HepG2 (cell line): ENCODE data around the gene SKIC2. TPM values are rescaled to one million over a fixed set of nuclear protein-coding genes. Genes with fewer than 3 reads are reported as not detected.

Source experiments
- BATF2 ChIP-seq: sonication (generic); formaldehyde crosslinking; IDR thresholded peaks from 2 replicates; pipeline ENCODE4 v1.8.0; 2022; ENCODE audit warnings: mild to moderate bottlenecking, missing genetic modification reagents, moderate library complexity
- DRAP1 ChIP-seq: IDR thresholded peaks from 2 replicates; pipeline ENCODE4 v1.6.1; 2016; ENCODE audit warnings: missing genetic modification reagents, missing compliant biosample characterization
- ETV6 ChIP-seq: sonication (generic); formaldehyde crosslinking; conservative IDR thresholded peaks from 2 replicates; pipeline ENCODE4 v1.4.0; 2020; ENCODE audit warnings: missing genetic modification reagents
- JUN ChIP-seq: sonication (generic); formaldehyde crosslinking; IDR thresholded peaks from 2 replicates; pipeline ENCODE4 v1.4.0; 2020; ENCODE audit warnings: mild to moderate bottlenecking, missing genetic modification reagents
- KAT8 ChIP-seq: IDR thresholded peaks from 2 replicates; pipeline ENCODE4 v1.6.1; 2016; ENCODE audit warnings: missing genetic modification reagents, missing compliant biosample characterization
- MIXL1 ChIP-seq: IDR thresholded peaks from 2 replicates; pipeline ENCODE4 v1.6.1; 2016
- NCOA1 ChIP-seq: sonication (generic); formaldehyde crosslinking; IDR thresholded peaks from 2 replicates; pipeline ENCODE4 v1.9.0; 2021; ENCODE audit warnings: missing genetic modification reagents
- NR2F1 ChIP-seq, 2 experiments: fragments of 450-650 bp in 1 of 2; formaldehyde crosslinking in 1 of 2; IDR thresholded peaks; 2 replicates each; pipeline versions ENCODE4 v1.5.0 to v1.6.1; 2016 to 2020; ENCODE audit warnings: mild to moderate bottlenecking in 1 of 2, missing compliant biosample characterization in 1 of 2, missing genetic modification reagents in 1 of 2, moderate library complexity in 1 of 2
- POLR2G ChIP-seq: fragments of 200-400 bp; formaldehyde crosslinking; IDR thresholded peaks from 2 replicates; pipeline ENCODE4 v1.6.1; 2018; ENCODE audit warnings: mild to moderate bottlenecking, low read depth, low read length, moderate library complexity
- USF2 ChIP-seq, 2 experiments: sonication (generic) in 1 of 2; formaldehyde crosslinking in 1 of 2; IDR thresholded peaks; 2 replicates each; pipeline versions ENCODE4 v1.5.1 to v1.6.1; 2011 to 2020; ENCODE audit warnings: borderline replicate concordance in 1 of 2, low read depth in 1 of 2, low read length in 1 of 2, mild to moderate bottlenecking in 1 of 2, missing genetic modification reagents in 1 of 2, moderate library complexity in 1 of 2
- ZFP90 ChIP-seq: sonication (generic); formaldehyde crosslinking; IDR thresholded peaks from 2 replicates; pipeline ENCODE4 v1.8.0; 2022; ENCODE audit warnings: missing genetic modification reagents, mild to moderate bottlenecking, inconsistent platforms, borderline replicate concordance
- ZMYM2 ChIP-seq: sonication (generic); formaldehyde crosslinking; IDR thresholded peaks from 2 replicates; pipeline ENCODE4 v1.8.0; 2022; ENCODE audit warnings: mild to moderate bottlenecking, missing genetic modification reagents
- ZNF101 ChIP-seq: sonication (generic); formaldehyde crosslinking; IDR thresholded peaks from 2 replicates; pipeline ENCODE4 v1.4.0; 2020; ENCODE audit warnings: mild to moderate bottlenecking, low read depth, missing genetic modification reagents, borderline replicate concordance
- ZNF180 ChIP-seq: sonication (generic); formaldehyde crosslinking; IDR thresholded peaks from 2 replicates; pipeline ENCODE4 v1.4.0; 2020; ENCODE audit warnings: low read depth, missing genetic modification reagents, borderline replicate concordance
- ZNF264 ChIP-seq: sonication (generic); formaldehyde crosslinking; IDR thresholded peaks from 2 replicates; pipeline ENCODE4 v1.4.0; 2020; ENCODE audit warnings: missing genetic modification reagents
- ZNF333 ChIP-seq: sonication (generic); formaldehyde crosslinking; IDR thresholded peaks from 2 replicates; pipeline ENCODE4 v1.4.0; 2020; ENCODE audit warnings: mild to moderate bottlenecking, missing genetic modification reagents, borderline replicate concordance
- ZNF362 ChIP-seq: sonication (generic); formaldehyde crosslinking; IDR thresholded peaks from 2 replicates; pipeline ENCODE4 v1.4.0; 2020; ENCODE audit warnings: missing genetic modification reagents, mild to moderate bottlenecking, borderline replicate concordance
- ZNF468 ChIP-seq: sonication (generic); formaldehyde crosslinking; IDR thresholded peaks from 2 replicates; pipeline ENCODE4 v1.8.0; 2022; ENCODE audit warnings: mild to moderate bottlenecking, moderate library complexity, missing genetic modification reagents
- ZNF547 ChIP-seq: sonication (generic); formaldehyde crosslinking; IDR thresholded peaks from 2 replicates; pipeline ENCODE4 v1.5.1; 2020; ENCODE audit warnings: mild to moderate bottlenecking, missing genetic modification reagents
- ZNF597 ChIP-seq: sonication (generic); formaldehyde crosslinking; IDR thresholded peaks from 2 replicates; pipeline ENCODE4 v1.5.0; 2020; ENCODE audit warnings: missing genetic modification reagents
- ZNF747 ChIP-seq: sonication (generic); formaldehyde crosslinking; IDR thresholded peaks from 2 replicates; pipeline ENCODE4 v1.8.1; 2023; ENCODE audit warnings: missing genetic modification reagents, mild to moderate bottlenecking, borderline replicate concordance
- ZNF75D ChIP-seq: sonication (generic); formaldehyde crosslinking; IDR thresholded peaks from 2 replicates; pipeline ENCODE4 v1.8.1; 2023; ENCODE audit warnings: missing genetic modification reagents, mild to moderate bottlenecking, borderline replicate concordance
- ZSCAN25 ChIP-seq: sonication (generic); formaldehyde crosslinking; IDR thresholded peaks from 2 replicates; pipeline ENCODE4 v1.8.0; 2022; ENCODE audit warnings: mild to moderate bottlenecking, missing genetic modification reagents
- polyA plus RNA-seq, 8 experiments: library from polyadenylated mRNA; depleted of rRNA in 3 of 8; stranded (reverse) in 7 of 8; unstranded in 1 of 8; fragments of >200 nt; fragmentation: Illumina TruSeq in 4 of 8; extraction: Trizol in 4 of 8; gene quantifications; 2 replicates each; pipeline versions ENCODE4 v1.2.1 to v1.2.3, GENCODE V29; 2011 to 2016; ENCODE audit warnings: low read depth in 4 of 8, missing spikeins in 1 of 8, mixed read lengths in 1 of 8; ENCODE audit not compliant: insufficient read depth in 1 of 8
- total RNA-seq, 5 experiments: library from RNA; depleted of rRNA; stranded (reverse); fragments of >200 nt; fragmentation: Illumina TruSeq; extraction: Trizol; gene quantifications; 2 replicates each; pipeline ENCODE4 v1.2.3, GENCODE V29; 2016; ENCODE audit warnings: low read depth in 1 of 5

Gene SKIC2
- total and polyA plus RNA-seq, 2 of the 13 experiments (the other 11 are each of a cell fraction or from before 2014, with no cell fraction given): 67.1 to 68.4 TPM

- TF ChIP-seq USF2 (IDR thresholded peaks at IDR 0.05; ENCODE audit: low read depth, low read length) (no peak), USF2 (CRISPR knock-in tag; IDR thresholded peaks at IDR 0.05; ENCODE audit: borderline replicate concordance) (no peak; the same call in 1 of the 2 replicates), ZNF101 (CRISPR knock-in tag) (no peak), ZNF264 (CRISPR knock-in tag) (peak; percentile 91), JUN (CRISPR knock-in tag) (no peak), ZNF747 (CRISPR knock-in tag) (peak; percentile 93; the same call in 1 of the 2 replicates), ZNF597 (CRISPR knock-in tag) (no peak), ZSCAN25 (peak; percentile 75; the same call in 1 of the 2 replicates), KAT8 (CRISPR knock-in tag) (peak; percentile 100), ZFP90 (CRISPR knock-in tag) (peak; percentile 98), ZNF547 (peak; percentile 77; the same call in 1 of the 2 replicates), BATF2 (CRISPR knock-in tag) (no peak), ZNF362 (peak; percentile 10; the same call in 1 of the 2 replicates), ZNF180 (CRISPR knock-in tag) (no peak), ZNF75D (CRISPR knock-in tag) (no peak), ZMYM2 (CRISPR knock-in tag) (0 out of 2 replicates have a peak, but pooled peaks have one; percentile 51), POLR2G (peak; percentile 85), DRAP1 (CRISPR knock-in tag) (peak; percentile 96), ZNF333 (CRISPR knock-in tag) (no peak), MIXL1 (CRISPR knock-in tag) (peak; percentile 79; the same call in 1 of the 2 replicates), NCOA1 (CRISPR knock-in tag) (no peak), ETV6 (CRISPR knock-in tag) (peak; percentile 80; the same call in 1 of the 2 replicates), NR2F1 (CRISPR knock-in tag; IDR thresholded peaks at IDR 0.05) (peak; percentile 94 to 99), ZNF468 (CRISPR knock-in tag) (0 out of 2 replicates have a peak, but pooled peaks have one; percentile 48)
These were observed at the start of gene SKIC2, which contains the start of gene NELFE (continued) for GRCh38 chr6:31958741-31959739.
